GM18507 (cell line): Measurements from ENCODE around the gene MAP4K4.

Source experiments
- DNase-seq: peaks from one replicate; pipeline ENCODE4 v3.0.0; 2011; ENCODE audit warnings: low read depth; ENCODE audit not compliant: insufficient read length; ENCODE audit errors: extremely low spot score
- FAIRE-seq: peaks from 2 replicates; lab custom pipeline; 2011; peaks lifted over from hg19 to GRCh38; lab: Jason Lieb, UNC

The MAP4K4 gene

DNA sequence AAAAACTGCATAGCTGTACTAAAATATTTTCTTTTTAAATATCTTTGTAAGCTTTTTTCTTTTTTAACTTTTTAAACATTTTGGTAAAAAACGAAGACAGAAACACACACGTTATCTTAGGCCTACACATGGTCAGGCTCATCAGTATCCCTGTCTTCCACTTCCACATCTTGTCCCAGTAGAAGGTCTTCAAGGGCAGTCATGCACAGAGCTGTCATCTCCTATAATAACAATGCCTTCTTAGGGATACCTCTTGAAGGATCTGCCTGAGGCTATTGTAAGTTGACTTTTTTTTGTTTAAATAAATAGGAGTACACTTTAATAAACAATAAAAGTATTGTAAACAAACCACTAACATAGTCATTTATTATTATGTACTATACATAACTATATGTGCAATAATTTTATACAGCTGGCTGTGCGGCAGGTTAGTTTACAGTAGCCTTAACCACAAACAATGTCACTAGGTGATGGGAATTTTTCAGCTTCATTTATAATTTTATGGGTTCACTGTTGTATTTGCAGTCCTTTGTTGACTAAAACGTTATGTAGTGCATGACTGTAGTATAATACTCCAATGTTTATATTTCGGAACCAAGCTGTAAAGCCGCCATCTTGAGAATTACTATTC is 124.4 kb downstream of the MAP4K4 start:
- no peak for FAIRE-seq

DNA sequence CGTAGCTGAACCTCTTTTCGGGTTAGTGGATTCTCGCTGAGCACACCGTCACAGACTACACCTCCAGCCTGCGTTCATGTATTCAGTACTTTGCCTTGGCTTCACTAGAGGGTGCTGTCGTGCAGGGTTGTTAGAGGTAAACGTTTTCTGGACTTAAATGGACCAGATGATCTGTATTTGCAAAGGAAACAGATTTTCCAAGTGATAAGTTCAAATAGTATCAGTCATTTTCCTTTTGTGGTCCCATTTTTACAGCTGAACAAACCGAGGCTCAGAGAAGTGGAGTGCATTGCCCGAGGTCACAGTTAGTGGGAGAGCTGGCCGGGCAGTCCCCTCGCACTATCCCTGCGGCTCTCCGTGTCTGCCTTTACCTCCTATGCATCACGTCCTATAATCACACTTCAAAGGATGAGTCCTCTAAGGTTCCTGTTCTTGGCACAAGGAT is 125.9 kb downstream of the MAP4K4 start:
- FAIRE-seq (no peak), DNase-seq (no peak)

More for the DNA sequence above, 124.4 kb downstream of the MAP4K4 start:
- DNase-seq: no peak

DNA sequence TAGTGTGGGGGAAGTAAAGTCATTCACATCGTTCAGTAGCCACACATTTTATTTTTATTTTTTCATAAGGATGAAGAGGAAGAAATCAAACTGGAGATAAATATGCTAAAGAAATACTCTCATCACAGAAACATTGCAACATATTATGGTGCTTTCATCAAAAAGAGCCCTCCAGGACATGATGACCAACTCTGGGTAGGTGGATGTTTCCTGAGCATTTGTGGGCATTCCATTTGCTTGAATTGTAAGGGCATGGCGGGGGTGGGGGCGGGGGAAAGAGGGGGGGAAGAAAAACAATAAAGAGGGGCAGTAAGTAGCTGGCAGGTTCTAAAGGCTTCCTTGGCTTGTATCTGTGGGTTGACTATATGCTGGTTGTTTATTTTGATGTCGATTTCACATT is 126.4 kb downstream of the MAP4K4 start:
- no peak for FAIRE-seq
- DNase-seq: no peak

DNA sequence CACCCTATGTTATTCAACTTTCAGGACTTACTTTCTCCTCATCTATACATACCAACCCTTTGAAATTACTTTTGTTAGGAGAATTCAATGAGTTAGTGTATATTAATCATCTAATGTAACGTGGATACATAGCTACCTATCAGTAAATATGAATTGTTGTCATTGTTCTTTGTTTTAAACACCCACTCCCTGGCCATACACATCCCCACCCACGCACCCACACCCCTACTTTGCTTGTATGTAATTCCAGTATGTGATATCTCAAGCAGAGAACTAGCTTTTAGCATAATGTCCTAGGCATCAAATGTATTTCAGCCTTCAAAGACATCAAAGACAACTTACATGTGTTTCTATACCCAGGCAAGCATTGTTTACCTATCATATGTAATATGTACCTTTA is 129.2 kb downstream of the MAP4K4 start:
- no peak for DNase-seq
- FAIRE-seq: no peak

DNA sequence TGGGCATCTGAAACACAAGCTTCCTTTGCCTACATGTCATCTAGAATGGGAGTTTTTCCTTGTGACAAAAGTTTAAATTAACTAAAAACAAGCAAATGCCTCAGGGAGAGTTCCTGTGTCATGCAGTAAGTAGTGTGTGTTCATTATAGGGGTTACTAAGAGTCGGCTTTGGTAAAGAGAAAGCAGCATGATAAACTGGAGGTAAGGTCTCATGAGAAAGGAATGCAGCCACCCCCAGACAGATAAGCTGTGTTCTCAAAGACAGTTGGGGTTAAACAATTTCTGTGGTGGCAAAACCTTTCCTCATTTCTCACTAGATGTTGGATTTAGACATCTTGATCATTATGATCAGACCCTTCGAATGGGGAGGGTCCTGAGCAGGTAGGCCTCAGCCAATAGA is 129.7 kb downstream of the MAP4K4 start:
- DNase-seq (no peak), FAIRE-seq (no peak)

DNA sequence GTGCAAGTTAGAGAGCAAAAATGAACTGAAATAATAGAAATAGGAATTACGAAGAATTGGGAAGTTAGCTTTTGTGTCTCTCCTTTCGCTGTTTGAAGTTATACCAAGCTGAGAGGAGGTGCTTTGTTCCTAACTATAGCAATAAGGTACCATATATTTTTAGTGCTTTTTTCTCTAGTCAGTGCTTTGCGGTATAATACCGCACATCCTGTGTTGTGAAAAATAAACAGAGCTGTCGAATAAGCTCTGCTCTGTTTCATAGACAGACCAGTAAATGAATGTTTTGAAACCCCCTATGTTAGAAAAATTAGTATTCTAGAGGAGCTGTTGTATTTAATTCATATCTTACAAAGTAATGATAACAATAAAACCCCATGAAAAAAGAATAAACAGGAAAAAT is 130.8 kb downstream of the MAP4K4 start:
- no peak for FAIRE-seq
- DNase-seq: no peak

DNA sequence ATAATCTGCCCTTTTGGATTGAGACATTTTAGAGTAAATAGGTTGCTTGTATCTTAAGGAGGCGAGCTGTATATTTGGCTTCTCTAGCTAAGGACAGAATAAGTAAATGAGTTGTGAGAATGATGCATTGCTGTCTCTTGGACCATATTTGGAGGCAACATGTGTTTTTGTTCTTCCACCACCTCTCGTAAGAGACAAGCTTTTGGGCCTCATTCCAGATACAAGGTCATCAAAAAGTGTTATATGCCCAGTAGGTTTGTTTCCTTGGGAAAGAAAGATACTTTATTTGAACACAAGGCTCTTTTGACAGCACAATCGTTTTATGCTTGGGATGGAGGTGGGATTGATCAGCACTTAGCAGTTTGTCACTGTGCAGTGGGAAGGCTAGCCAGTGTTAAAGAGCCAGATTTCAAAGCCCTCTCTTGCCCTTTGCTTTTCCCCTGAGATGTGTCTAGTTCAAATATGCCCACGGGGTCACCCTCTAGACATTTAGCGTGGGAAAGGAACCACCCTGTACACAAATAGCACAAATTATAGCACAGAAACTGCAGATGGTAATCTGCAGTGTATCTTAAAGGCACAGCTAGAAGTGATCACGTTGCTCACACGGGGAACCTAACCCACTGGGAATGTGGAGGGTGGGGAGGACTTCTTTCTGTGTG is 131.3 kb downstream of the MAP4K4 start:
- no peak for DNase-seq
- FAIRE-seq: no peak

DNA sequence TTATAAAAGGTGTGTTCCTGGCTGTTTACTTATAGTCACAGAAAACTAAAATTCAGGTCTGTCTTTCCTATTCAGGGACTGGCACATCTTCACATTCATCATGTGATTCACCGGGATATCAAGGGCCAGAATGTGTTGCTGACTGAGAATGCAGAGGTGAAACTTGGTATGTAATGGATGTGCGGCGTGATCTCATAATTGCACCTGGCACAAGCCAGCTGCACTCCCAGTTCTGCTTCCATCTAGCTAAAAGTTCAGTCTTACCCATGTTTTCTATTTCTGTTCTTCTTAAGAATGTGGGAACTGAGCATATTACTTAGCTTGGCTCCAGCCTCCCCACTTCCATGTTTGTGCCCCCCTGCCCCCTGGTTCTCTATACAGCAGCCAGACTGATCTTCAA is 131.9 kb downstream of the MAP4K4 start:
- DNase-seq (no peak), FAIRE-seq (no peak)

DNA sequence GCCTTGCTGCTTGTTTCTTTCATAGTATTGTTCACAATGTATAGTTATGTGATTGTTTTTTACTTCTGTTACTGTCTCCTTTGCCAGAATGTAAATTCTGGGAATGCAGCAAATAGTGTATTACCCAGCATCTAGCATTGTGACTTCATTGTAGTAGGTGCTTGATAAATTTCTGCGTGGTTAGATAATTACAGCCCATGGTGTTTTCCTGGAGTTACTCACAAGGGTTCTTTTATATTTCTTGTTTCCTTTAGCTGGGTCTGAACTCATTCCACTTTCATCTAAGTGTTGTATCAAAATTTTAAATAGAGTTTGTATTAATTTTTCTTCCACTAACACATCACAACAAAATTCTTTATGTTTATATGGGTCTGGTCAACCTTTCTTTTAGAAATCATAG is 132.6 kb downstream of the MAP4K4 start:
- DNase-seq: no peak
- no peak for FAIRE-seq

DNA sequence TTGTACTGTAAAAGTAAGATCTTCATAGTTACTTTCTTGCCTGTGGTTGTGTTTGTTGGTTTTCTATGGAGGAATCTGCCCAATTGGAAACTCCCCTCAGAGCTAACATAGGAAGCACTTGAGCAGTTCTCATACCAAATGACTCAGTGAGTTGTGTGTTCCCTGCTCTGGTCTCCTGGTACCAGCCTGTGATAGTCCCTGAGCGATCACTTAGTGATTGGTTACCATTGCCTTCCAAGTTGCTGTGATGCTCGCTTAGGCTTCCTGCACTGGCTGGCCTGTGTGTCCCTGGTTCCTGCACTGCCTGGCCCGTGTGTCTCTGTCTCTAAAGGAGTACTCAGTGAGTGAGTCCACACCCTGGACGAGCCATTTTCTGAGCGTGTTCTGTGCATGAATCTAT is 133.0 kb downstream of the MAP4K4 start:
- FAIRE-seq (no peak), DNase-seq (no peak)

DNA sequence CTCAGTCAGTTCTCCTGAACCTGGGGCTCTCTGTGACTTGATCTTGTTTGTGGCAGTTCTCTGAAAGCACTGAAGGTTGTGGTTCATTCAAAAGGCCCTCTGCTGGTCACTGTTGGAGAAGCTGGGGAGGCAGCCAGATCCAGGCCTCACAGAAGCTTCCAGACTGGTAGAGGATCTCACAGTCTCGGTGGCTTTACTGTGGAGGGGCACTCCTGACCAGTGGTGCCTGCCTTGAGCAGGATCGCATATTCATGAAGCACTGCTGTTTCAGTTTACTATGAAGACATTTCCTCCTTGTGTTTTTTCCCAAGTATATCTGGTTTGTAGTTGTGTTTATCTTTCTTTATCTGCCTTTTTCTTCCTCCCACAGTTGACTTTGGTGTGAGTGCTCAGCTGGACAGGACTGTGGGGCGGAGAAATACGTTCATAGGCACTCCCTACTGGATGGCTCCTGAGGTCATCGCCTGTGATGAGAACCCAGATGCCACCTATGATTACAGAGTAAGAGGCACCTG is 133.9 kb downstream of the MAP4K4 start:
- DNase-seq: no peak
- peak; percentile 12 for FAIRE-seq

DNA sequence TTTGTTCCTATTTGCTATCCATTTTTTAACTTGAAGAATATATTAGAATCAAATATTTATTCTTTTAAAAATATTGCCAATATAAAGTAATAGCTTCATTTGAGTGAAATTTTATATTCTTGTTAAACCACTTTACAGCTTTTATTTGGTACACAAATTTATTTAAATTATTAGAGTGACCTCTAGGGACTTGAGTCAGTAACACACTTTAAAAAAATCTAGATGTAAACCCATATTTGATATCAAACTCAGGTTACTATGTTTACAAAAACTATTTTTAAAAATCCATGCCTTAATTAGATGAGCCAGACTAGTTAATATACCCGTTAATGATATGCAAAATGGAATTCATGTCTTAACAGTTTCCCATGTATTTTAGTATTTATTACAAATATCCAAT is 134.6 kb downstream of the MAP4K4 start:
- no peak for FAIRE-seq
- DNase-seq: no peak

DNA sequence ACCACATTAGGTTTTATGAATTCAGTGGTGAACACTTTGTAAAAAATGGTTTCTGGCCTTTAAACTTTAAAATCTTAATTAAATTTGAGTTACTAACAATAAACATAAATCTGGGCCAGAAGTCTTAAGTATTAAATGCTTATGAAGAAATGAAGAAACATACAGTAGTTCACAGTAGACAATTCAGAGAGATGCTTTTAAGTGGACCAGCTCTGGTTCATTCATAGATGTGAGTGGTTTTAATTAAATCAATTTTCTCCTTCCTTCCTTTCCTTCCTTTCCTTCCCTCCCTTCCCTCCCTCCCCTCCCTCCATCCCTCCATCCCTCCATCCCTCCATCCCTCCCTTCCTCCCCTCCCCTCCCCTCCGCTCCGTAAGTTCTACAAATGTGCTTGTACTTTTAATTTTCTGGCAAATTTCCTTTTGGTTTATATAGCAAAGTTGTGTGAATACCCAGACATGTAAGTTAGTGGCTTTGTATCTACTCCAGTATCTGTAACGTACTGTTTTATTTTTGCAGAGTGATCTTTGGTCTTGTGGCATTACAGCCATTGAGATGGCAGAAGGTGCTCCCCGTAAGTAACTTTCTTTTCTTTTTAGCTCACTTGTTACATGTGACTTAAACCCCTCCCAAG is 136.5 kb downstream of the MAP4K4 start:
- FAIRE-seq (no peak), DNase-seq (no peak)

DNA sequence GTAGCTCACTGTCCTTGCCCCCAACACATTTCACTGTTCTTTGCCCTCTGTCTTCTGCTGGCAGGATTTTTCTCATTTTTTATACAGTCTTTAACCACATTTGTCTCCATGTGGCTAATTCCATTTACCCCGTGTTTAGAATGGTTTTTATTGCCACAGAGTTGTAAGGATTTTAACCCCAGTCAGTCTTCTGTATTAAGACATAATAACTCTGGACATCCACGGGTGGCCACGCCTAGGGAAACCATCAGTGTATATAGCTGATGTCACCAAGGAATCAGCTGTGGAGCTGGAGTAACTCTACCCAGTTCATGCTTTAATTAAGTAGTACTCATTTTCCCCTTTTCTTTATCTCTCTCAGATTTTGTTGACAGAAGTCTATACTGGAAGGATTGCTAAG is 139.8 kb downstream of the MAP4K4 start:
- DNase-seq (no peak), FAIRE-seq (no peak)

DNA sequence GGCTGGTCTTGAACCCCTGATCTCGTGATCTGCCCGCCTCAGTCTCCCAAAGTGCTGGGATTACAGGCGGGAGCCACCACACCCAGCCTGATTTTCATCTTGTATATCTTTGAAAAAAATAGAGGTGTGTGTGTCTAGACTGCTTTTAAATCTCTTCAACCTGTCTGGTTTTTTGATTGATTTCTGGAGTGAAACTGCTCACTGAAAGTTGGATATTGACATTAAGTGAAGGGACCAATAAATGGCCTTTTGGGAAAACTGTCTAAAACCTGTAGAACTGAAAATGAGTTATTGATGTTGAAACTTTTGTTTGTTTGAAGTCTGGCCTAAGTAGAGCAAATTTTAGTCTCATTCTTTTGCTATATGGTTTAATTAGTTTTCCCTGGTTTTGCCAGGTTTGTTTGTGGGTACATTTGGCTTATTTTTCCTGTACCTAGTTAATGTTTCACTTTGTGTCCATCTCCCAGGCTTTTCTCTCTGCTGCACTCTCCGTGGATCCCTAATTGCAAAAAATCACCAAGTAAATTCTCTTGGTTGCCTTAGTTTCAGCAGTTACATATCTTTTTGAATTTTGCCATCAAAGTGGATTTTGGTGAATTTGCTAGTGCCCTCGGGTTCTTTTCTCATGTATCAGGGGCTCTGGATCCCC is 144.3 kb downstream of the MAP4K4 start:
- FAIRE-seq (no peak), DNase-seq (no peak)

DNA sequence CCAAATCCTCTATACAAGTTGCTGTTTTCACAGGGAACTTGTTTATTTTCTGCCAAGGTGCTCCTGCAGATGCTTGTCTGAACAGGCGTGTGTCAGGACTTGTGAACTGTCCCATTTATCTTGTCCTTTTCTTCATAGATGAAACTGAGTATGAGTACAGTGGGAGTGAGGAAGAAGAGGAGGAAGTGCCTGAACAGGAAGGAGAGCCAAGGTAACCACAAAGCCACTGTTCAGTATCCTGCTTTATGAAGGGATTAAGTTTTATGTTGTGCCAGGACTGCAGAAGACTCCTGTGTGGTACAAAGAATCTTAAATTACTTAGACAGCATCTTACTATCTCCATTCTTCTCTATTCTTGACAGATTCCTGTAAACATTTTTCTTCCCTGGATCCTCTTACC is 145.0 kb downstream of the MAP4K4 start:
- no peak for FAIRE-seq
- no peak for DNase-seq

DNA sequence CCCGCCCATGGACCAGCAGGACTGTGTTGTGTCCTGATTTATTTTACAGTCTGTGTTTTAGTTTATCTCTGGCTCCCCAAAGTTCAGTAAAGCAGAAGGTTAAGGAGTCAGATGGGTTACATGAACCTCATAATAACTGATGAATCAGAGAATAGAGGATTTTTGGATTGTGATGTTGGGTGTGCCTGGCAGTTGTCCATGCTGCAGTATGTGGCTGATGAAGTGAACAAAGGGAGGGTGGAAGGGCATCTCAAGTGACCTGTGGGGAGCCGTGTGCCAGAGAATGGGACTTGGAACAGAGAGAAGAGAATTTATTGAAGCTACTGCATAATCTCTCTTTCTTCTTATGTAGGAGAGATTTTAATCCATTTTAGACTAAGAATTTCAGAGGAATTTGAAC is 145.5 kb downstream of the MAP4K4 start:
- no peak for FAIRE-seq
- DNase-seq: no peak

DNA sequence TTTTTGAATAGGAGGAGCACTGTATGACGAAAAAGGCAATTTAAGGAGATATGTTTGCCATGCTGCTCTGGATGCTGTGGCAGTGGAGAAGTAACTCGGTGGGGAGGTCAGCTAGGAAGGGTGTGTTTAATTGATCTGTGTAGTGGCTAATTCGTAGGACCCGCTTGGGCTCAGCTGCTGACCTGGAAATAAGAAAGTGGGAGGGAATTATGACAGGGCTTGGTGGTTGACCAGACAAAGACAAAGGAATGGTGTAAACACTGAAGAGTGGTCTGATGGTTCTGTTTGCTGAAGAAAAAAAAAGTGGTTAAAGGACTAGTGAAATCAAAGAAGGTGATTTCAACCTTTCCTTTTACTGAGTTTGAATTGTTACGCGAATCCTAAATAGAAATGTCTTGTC is 146.0 kb downstream of the MAP4K4 start:
- DNase-seq: no peak
- no peak for FAIRE-seq

DNA sequence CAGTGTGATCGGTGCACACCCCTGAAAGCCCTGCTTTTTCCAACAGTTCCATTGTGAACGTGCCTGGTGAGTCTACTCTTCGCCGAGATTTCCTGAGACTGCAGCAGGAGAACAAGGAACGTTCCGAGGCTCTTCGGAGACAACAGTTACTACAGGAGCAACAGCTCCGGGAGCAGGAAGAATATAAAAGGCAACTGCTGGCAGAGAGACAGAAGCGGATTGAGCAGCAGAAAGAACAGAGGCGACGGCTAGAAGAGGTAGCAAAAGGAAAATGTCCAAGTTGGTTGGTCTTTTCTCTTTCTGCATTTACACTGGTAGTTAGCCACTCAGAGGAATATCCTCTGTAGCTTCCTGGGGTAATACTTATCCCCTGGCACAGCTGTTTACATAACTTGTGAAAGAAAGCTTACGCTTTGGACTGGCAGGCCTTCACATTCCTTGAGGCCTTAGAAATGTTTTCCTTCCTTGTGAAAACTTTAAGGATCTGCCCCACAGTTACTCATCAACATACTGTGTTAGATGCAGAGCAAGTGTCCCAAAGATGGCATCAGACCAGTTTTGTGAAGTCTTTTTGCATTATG is 146.6 kb downstream of the MAP4K4 start:
- DNase-seq: no peak
- no peak for FAIRE-seq

DNA sequence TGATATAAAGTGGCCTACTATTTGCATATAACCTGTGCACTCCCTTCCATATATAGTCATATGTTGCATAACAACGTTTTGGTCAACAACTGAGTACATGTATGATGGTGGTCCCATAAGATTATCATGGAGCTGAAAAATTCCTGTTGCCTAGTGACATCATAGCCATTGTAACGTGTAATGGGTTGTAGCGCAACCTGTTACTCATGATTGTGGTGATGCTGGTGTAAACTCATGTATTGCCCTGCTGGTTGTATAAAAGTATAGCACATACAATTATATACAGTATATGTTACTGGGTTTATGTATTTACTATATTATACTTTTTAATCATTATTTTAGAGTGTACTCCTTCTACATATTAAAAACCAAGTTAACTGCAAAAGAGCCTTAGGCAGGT is 149.5 kb downstream of the MAP4K4 start:
- FAIRE-seq: no peak
- no peak for DNase-seq
